Body of pancreas (tissue), 4 donors: ENCODE data around the gene PDE6D.

Experiments
- CTCF ChIP-seq, 7 experiments: fragments of 450-650 bp in 4 of 7; fragments of 200-600 bp in 3 of 7; sonication (generic) in 3 of 7; IDR thresholded peaks; one replicate each; pipeline ENCODE4 v1.5.1; 2016 to 2019; ENCODE audit warnings: antibody characterized with exemption in 7 of 7
- POLR2A ChIP-seq, 3 donors: fragments of 450-650 bp; IDR thresholded peaks; one replicate each; pipeline ENCODE4 v1.6.1; 2016; ENCODE audit warnings: antibody characterized with exemption in 3 of 3, mild to moderate bottlenecking in 2 of 3

DNA sequence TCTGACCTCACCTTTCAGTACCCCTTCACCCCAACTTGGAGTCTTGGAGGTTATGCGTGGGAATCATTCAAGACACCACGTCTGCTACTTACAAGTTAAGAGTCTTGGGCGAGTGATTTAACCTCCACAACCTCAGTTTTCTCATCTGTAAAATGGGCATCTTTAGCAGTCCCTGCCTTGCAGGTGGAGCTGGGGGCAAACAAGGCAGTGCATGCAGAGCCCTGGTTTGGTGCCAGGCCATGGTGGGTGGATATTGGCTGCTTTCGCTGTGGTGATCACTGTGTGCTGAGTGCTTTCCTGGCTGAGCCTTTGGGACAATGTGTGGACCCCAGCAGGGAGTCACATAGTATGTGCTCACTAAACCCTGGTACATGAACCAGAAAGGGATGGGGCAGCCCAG is 93.1 kb downstream of the PDE6D start:
- no peak for TF ChIP-seq CTCF (IDR thresholded peaks at IDR 0.05)
- TF ChIP-seq POLR2A (IDR thresholded peaks at IDR 0.05) = no peak
